Memory B cell (primary cell): ENCODE measurements around the gene ROR2.

ENCODE experiments used
- ATAC-seq: fragments of 150-1000 bp; cut with Tn5 transposase; 2 replicates; pipeline ENCODE4 v1.10.0; 2021; ENCODE audit warnings: low read depth, mild to moderate bottlenecking, moderate library complexity
- DNase-seq, 2 donors: peaks; one replicate each; pipeline ENCODE4 v3.0.0; 2022; ENCODE audit warnings: low spot score in 2 of 2
- H3K27ac Mint-ChIP-seq: one replicate; pipeline ENCODE4 v1.8.0; 2022; ENCODE audit warnings: mild to moderate bottlenecking, moderate library complexity, mixed read lengths
- H3K27me3 Mint-ChIP-seq: one replicate; pipeline ENCODE4 v1.8.0; 2022; ENCODE audit warnings: mixed read lengths
- H3K36me3 Mint-ChIP-seq: one replicate; pipeline ENCODE4 v1.8.0; 2022; ENCODE audit warnings: mild to moderate bottlenecking, mixed read lengths
- H3K4me1 Mint-ChIP-seq: one replicate; pipeline ENCODE4 v1.8.0; 2022; ENCODE audit warnings: mixed read lengths
- H3K4me3 Mint-ChIP-seq: one replicate; pipeline ENCODE4 v1.8.0; 2022; ENCODE audit warnings: mild to moderate bottlenecking, moderate library complexity, mixed read lengths
- H3K9me3 Mint-ChIP-seq: one replicate; pipeline ENCODE4 v1.8.0; 2022; ENCODE audit warnings: mixed read lengths

The ROR2 gene

DNA sequence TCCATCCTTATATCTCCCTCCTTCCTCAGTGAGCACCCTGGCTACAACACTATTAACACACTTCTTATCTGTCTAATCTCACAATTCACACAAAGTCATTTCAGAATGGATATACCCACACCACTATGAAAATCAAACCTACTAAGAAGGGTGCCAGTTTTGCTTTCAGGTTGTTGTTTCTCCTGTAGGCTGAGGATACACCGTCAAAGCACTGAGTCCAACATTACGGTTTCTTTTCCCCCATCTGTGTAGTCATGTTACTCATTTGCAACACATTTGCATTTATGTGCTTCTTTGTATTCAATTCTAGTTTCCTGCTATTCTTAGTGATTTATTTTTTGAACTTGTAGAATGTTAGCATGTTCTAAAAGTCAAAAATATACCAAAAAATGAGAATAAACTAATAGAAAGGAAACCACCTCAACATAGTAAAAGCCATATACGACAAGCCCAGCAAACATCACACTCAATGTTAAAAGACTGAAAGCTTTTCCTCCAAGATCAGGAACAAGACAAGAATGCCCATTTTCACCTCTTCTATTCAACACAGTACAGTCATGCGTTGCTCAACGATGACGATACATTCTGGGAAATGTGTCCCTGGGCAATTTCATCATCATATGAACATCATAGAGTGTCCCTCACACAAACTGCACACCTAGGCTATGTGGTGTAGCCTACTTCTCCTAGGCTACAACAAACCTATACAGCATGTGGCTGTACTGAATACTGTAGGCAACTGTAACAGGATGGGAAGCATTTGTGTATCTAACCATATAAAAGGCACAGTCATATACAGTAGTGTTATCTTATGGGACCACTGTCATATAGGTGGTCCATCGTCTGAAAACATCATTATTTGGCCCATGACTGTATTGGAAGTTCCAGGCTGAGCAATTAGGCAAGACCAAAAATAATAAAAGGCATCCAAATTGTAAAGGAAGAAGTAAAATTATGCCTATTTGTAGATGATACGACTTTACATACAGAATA, 6.3 kb downstream of the ROR2 start:
- Mint-ChIP-seq H3K36me3 (no peaks in the 10 kb centered on the region), H3K27me3 (peaks cover 22% of the 10 kb centered on the region), H3K9me3 (peaks cover 1% of the 10 kb centered on the region), H3K27ac (no peak overlapping the region), H3K4me1 (no peaks in the 10 kb centered on the region), H3K4me3 (no peak overlapping the region)
- ATAC-seq: no peak
- DNase-seq: no peak

DNA sequence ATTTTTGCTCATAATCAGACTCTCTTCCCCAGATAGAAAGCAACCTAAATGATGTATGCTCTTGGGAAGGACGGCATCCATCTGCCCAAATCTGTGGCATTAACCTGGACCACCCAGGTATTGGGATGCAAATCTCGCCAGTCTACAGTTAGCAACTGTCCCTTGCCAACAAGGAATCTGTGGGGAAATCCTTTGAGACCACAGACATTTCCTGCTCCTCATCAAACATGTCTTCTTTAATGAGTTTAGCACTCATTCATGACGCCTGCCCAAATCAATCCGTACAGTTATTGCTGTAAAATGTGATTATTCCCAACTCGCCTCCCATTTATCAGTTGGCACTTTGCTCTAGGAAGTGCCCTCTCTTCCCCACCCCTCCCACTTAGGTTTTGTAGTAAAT, 7.8 kb downstream of the ROR2 start:
- no peak overlapping the region for H3K27ac Mint-ChIP-seq
- no peak overlapping the region for H3K4me3 Mint-ChIP-seq
- H3K9me3 Mint-ChIP-seq: peaks cover 1% of the 10 kb centered on the region
- no peaks in the 10 kb centered on the region for H3K4me1 Mint-ChIP-seq
- ATAC-seq (no peak), DNase-seq (no peak)
- no peaks in the 10 kb centered on the region for H3K36me3 Mint-ChIP-seq
- peaks cover 20% of the 10 kb centered on the region for H3K27me3 Mint-ChIP-seq

DNA sequence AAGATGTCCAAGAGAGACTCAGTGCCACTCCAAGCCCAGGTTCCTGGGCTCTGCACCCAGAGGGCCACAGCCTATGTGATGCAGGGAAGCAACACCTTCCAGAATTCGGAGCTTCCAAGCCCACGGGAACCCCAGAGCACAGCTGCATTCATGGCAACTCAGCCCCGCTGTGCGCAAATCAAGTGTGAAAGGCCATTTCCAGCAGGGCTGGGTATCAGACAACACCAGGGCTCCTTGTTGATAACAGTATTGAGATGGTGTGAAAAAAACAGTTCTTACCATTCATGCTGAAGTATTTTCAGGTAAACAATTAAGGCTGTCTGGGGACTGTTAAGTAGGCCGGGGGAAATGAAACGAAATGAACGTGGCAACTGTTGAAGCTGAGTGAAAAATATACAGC, 10.1 kb downstream of the ROR2 start:
- Mint-ChIP-seq H3K4me3 (no peak overlapping the region), H3K4me1 (no peaks in the 10 kb centered on the region), H3K27ac (no peak overlapping the region), H3K36me3 (no peaks in the 10 kb centered on the region), H3K9me3 (peaks cover 1% of the 10 kb centered on the region), H3K27me3 (peaks cover 15% of the 10 kb centered on the region)
- DNase-seq: no peak
- no peak for ATAC-seq

DNA sequence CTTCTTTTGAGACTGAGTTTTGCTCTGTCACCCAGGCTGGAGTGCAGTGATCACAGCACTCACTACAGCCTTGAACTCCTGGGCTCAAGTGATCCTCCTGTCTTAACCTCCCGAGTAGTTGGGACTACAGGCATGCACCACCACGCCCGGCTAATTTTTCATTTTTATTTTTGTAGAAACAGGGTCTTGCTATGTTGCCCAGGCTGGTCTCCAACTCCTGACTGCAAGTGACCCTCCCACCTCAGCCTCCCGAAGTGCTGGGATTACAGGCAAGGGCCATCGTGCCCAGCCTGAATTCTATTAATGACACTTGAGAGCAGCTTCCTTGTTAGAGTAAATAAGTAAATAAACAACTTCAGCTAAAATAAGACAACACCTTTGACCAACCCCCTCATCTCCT, 12.3 kb downstream of the ROR2 start:
- peaks cover 4% of the 10 kb centered on the region for H3K9me3 Mint-ChIP-seq
- no peak overlapping the region for H3K4me3 Mint-ChIP-seq
- no peak for DNase-seq
- ATAC-seq: no peak
- peaks cover 7% of the 10 kb centered on the region for H3K27me3 Mint-ChIP-seq
- H3K36me3 Mint-ChIP-seq: no peaks in the 10 kb centered on the region
- no peaks in the 10 kb centered on the region for H3K4me1 Mint-ChIP-seq
- no peak overlapping the region for H3K27ac Mint-ChIP-seq

DNA sequence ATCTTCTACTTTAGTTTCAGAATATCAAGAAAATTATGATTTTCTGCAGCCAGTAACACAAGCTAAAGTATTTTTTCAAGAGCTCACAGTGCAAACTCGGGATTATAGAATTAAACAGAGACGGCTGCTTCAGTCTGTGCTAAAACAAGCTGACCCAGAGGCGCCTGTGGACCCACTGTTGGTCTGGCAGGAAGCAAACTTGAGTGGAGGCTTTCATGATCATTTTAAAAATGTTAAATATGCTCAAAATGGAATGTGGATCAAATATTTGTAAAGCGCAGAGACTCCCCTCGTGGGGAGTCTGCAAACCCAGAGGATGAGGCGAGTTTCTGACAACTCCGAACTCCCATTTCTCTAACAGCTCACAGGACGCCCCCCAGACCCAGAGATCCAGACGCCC, 13.0 kb downstream of the ROR2 start:
- Mint-ChIP-seq H3K9me3 (peaks cover 3% of the 10 kb centered on the region), H3K27me3 (peaks cover 2% of the 10 kb centered on the region), H3K36me3 (no peaks in the 10 kb centered on the region), H3K4me1 (no peaks in the 10 kb centered on the region), H3K4me3 (no peak overlapping the region), H3K27ac (no peak overlapping the region)
- ATAC-seq: no peak
- DNase-seq: no peak

DNA sequence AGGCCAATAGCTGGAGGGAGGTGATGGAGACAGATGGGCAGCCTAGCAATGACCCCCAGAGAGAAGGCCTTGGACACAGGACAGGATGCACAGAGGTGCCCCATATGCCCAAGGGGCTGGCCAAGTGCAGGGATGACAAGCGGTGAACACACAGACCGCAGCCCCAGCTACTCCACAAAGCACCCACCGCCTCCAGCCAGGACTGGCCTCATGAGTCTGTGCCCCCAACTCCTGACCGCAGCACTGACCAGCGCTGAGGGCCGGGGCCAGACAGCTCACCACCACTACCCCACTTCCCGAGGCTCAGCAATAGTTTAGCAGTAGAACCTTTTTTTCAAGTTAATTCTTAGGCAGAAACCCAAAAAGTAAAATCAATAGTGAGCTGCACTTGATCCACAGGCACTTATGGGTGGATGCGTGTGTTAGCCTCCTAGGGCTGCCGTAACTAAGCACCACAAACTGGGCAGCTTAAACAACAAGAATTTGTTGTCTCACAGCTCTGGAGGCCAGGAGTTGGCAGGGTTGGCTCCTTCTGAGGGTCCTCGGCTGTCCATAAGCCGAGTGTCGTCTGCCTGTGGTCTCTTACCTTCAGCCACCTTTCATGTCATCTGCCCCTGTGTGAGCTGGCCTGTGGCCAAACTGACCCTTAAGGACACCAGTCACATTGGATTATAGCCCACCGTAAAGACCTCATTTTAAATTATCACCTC, 14.1 kb downstream of the ROR2 start:
- no peaks in the 10 kb centered on the region for H3K4me1 Mint-ChIP-seq
- H3K9me3 Mint-ChIP-seq: peaks cover 7% of the 10 kb centered on the region
- no peak for ATAC-seq
- H3K27me3 Mint-ChIP-seq: no peaks in the 10 kb centered on the region
- H3K36me3 Mint-ChIP-seq: no peaks in the 10 kb centered on the region
- no peak for DNase-seq
- H3K4me3 Mint-ChIP-seq: no peak overlapping the region
- no peak overlapping the region for H3K27ac Mint-ChIP-seq

DNA sequence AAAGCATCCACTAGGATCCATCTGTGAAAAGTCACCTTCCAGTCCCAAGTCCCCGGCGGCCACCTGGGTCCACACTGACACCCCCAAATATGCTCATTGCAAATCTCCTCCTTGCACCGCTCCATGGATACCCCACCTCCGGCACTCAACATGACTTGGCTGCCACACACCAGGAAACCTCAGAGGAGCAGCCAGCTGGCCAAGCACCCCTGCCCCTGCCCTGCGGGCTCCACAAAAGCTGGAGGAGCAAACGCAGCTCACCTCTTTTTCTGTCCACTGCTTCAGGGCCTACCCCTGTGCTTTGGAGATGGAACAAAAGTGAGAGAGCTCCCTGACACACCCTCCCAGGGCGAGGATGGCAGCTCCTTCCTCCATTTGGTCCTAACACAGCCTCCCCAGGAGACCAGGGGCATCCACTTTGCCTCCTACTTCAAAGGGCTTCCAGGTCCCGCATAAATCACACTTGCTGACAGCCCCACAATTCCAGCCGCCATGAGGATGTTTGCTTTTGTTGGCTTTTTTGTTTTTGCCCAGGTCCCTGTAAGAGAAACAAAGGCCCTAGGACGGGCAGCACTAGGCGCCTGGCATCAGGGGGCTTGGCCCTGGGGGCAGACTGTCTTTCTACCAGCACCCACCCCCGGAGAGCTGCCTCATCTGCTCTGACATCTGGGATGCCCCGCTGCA, 14.8 kb downstream of the ROR2 start:
- H3K27ac Mint-ChIP-seq: no peak overlapping the region
- H3K9me3 Mint-ChIP-seq: peaks cover 10% of the 10 kb centered on the region
- no peaks in the 10 kb centered on the region for H3K4me1 Mint-ChIP-seq
- no peak overlapping the region for H3K4me3 Mint-ChIP-seq
- DNase-seq (no peak), ATAC-seq (no peak)
- H3K36me3 Mint-ChIP-seq: peaks cover 2% of the 10 kb centered on the region
- H3K27me3 Mint-ChIP-seq: no peaks in the 10 kb centered on the region

DNA sequence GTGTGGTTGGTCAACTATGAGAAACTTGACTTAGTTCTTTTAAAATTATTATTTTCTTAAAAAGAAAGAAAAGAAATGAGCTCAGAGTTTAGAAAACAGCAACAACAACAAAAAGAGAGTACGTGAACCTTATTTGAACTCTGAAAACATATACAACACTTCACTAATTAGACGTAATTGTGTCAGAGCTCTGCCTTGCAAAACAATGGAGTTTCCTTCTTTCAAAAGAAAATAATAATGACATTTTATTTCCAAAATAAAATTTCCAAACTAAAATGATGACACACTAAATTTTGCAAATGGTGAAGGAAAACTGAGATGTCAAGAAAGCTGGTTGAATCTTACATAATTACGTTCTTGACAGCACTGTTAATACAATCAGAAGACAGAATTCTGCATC, 15.4 kb downstream of the ROR2 start:
- Mint-ChIP-seq H3K27ac (no peak overlapping the region), H3K9me3 (peaks cover 12% of the 10 kb centered on the region), H3K4me1 (no peaks in the 10 kb centered on the region), H3K4me3 (no peak overlapping the region), H3K36me3 (peaks cover 3% of the 10 kb centered on the region), H3K27me3 (no peaks in the 10 kb centered on the region)
- ATAC-seq (no peak), DNase-seq (no peak)

DNA sequence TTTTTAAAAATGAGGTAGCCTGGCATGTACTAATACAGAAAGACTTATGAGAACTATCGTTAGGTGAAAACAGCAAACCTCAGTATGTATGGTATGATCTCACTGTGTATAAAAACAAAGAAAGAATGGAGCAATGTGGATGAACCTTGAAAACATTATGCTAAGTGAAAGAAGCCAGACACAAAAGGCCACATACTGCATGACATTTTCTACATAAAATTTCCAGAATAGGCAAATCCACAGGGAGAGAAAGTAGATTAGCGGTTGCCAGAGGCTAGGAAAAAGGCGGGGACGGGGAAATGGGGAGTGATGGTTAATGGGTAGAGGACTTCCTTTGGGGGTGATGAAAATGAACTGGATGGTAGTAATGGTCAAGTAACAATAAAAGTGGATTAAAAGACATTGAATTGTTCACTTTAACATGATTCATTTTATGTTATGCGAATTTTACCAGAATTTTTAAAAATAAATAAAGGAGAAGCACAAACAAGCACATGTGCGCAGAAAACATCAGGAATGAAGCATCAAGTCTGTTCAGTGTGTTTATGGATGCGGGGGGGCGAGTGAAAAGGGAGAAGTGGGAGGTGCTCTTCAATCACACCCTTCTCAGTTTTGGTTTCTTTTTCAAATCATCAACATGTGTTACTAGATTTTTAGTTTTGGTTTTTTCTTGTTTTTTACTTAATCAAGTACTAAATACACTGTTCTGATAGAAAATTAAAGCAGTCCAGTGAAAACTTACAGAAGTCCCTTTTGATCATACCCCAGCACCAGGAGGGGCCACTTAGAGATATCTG, 16.3 kb downstream of the ROR2 start:
- Mint-ChIP-seq H3K9me3 (peaks cover 12% of the 10 kb centered on the region), H3K4me1 (no peaks in the 10 kb centered on the region), H3K36me3 (peaks cover 3% of the 10 kb centered on the region), H3K27ac (no peak overlapping the region), H3K4me3 (no peak overlapping the region), H3K27me3 (no peaks in the 10 kb centered on the region)
- DNase-seq (no peak), ATAC-seq (no peak)

DNA sequence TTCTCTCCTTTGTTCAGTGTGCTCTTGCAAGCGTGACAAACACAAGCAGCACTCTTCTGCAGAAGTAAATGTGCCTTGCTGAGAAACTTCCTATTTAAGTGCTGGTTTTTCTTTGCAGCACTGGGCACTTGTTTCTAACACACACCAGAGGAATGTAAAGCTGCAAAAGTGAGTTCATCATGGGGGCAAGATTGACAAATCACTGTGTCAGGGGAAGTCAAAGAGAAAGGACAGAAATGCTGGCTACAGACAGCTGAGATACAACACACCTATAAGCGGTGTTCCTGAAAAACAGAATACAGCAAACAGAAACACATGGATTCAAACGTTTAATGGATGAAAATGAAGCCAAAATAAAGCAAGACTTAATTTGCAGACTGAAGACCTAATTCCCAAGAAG, 19.6 kb downstream of the ROR2 start:
- Mint-ChIP-seq H3K4me3 (no peak overlapping the region), H3K9me3 (peaks cover 12% of the 10 kb centered on the region), H3K27me3 (peaks cover under 1% of the 10 kb centered on the region), H3K4me1 (no peaks in the 10 kb centered on the region), H3K36me3 (peaks cover 3% of the 10 kb centered on the region), H3K27ac (no peak overlapping the region)
- no peak for DNase-seq
- no peak for ATAC-seq

DNA sequence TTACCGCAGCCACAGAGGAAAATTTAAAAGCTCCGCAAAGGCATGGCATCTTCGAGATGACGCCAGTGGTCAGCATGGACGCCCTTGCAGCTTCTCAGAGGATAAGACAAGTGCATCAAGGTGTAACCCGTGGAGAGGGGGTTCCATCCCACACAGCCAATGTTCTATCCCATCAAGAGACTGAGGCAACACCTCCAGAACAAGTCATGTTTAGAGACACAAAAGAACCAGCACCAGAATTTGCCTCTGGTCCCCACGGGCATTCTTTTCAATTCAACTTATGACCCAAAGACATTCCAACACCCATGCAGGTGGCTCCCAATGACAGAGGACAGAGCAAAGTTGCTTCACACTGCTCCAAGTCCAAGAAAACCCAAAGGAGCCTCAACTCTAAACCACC, 20.7 kb downstream of the ROR2 start:
- no peak for ATAC-seq
- no peaks in the 10 kb centered on the region for H3K4me1 Mint-ChIP-seq
- H3K36me3 Mint-ChIP-seq: peaks cover 3% of the 10 kb centered on the region
- no peak for DNase-seq
- no peak overlapping the region for H3K27ac Mint-ChIP-seq
- peaks cover 12% of the 10 kb centered on the region for H3K9me3 Mint-ChIP-seq
- peaks cover 6% of the 10 kb centered on the region for H3K27me3 Mint-ChIP-seq
- no peak overlapping the region for H3K4me3 Mint-ChIP-seq

DNA sequence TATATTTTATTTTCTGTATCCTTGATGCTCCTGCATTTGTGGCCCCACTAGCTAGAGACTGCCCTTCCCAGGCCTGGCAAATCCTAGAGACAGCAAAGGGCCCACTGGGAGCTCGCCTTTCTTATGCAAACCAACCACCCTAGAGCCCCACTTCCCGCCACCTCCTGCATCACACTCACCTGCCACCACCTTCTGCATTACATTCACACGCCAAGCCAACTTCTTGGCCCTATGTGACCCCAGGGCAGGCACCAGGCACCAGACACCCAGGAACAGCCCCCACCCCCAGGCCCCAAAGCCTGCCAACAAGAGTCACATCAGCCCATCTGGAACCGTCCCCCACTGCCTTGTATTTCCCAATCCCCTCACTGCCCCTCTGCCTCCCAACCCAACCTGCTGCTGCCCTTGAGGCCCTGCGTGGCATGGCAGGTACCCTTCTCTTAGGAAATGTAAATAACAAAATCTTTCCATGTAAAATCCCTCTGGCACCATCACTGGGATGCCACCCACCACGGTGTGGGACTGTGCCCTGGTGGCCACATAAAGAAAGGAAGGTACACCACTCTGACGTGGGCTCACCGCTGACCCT, 22.0 kb downstream of the ROR2 start:
- Mint-ChIP-seq H3K36me3 (peaks cover 3% of the 10 kb centered on the region), H3K27ac (no peak overlapping the region), H3K4me1 (no peaks in the 10 kb centered on the region), H3K27me3 (peaks cover 8% of the 10 kb centered on the region), H3K4me3 (no peak overlapping the region), H3K9me3 (peaks cover 9% of the 10 kb centered on the region)
- DNase-seq: no peak
- no peak for ATAC-seq

DNA sequence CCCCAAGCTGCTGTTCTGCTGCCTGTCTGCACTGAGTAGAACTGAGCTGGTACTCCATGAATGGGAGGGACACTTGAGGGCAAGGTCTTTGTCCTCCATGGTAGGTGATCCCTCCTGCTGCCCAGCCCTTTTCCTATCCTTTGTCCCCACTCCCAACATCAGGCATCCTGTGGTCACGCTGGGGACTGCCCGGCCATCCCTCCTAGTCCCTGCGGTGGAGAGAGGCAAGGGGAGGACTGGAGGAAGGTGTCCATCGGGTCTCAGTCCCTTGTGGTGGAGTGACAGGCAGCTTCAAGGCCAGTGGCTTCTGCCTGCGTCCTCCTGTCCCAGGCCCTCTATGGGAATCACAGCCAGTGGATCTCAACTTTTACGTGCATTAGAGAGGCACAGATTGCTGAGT, 25.9 kb downstream of the ROR2 start:
- H3K27me3 Mint-ChIP-seq: peaks cover 19% of the 10 kb centered on the region

More for the DNA sequence above, 25.9 kb downstream of the ROR2 start:
- no peak overlapping the region for H3K4me3 Mint-ChIP-seq
- DNase-seq: no peak
- no peaks in the 10 kb centered on the region for H3K36me3 Mint-ChIP-seq
- peaks cover 2% of the 10 kb centered on the region for H3K9me3 Mint-ChIP-seq
- no peak for ATAC-seq
- no peak overlapping the region for H3K27ac Mint-ChIP-seq
- H3K4me1 Mint-ChIP-seq: peaks cover 5% of the 10 kb centered on the region
